ENCODE measurements around the gene RYR2.

The RYR2 gene

GRCh38 chr1:237003516-237003915, 38.5 kb upstream of the RYR2 start:
- TF ChIP-seq, protein P1, sequence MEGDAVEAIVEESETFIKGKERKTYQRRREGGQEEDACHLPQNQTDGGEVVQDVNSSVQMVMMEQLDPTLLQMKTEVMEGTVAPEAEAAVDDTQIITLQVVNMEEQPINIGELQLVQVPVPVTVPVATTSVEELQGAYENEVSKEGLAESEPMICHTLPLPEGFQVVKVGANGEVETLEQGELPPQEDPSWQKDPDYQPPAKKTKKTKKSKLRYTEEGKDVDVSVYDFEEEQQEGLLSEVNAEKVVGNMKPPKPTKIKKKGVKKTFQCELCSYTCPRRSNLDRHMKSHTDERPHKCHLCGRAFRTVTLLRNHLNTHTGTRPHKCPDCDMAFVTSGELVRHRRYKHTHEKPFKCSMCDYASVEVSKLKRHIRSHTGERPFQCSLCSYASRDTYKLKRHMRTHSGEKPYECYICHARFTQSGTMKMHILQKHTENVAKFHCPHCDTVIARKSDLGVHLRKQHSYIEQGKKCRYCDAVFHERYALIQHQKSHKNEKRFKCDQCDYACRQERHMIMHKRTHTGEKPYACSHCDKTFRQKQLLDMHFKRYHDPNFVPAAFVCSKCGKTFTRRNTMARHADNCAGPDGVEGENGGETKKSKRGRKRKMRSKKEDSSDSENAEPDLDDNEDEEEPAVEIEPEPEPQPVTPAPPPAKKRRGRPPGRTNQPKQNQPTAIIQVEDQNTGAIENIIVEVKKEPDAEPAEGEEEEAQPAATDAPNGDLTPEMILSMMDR (IDR thresholded peaks at IDR 0.05; ENCODE audit: extremely low read depth, missing control alignments) = no peak
- DNase-seq (ENCODE audit: low spot score) = no peak

DNA sequence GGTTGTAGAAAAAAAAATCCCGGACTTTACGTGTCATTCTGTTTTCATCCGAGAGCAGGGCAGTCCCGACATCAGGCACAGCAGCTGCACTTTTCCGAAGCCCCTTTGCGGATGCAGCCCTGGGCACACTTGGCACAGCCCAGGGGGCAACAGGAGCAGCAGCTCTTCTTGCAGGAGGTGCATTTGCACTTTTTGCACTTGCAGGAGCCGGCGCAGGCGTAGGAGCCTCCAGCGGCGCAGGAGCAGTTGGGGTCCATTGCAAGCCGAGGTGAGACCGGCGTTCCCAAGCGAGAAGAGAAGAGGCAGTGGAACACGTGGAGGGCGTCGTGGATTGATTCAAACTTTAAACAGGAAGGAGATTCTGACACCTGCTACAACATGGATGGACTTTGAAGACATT, 37.9 kb upstream of the RYR2 start, which contains the start of gene MT1HL1:
TSS of gene MT1HL1 (minus strand) at position 326 of the 400 bp plus-strand sequence. CDS start at position 257, 69 bp downstream.
- TF ChIP-seq, protein P1 (IDR thresholded peaks at IDR 0.05; ENCODE audit: extremely low read depth, missing control alignments) = no peak
- DNase-seq (ENCODE audit: low spot score) = no peak

GRCh38 chr1:237005674-237006073, 36.3 kb upstream of the RYR2 start:
- TF ChIP-seq, protein P1 (IDR thresholded peaks at IDR 0.05; ENCODE audit: extremely low read depth, missing control alignments) = no peak

DNA sequence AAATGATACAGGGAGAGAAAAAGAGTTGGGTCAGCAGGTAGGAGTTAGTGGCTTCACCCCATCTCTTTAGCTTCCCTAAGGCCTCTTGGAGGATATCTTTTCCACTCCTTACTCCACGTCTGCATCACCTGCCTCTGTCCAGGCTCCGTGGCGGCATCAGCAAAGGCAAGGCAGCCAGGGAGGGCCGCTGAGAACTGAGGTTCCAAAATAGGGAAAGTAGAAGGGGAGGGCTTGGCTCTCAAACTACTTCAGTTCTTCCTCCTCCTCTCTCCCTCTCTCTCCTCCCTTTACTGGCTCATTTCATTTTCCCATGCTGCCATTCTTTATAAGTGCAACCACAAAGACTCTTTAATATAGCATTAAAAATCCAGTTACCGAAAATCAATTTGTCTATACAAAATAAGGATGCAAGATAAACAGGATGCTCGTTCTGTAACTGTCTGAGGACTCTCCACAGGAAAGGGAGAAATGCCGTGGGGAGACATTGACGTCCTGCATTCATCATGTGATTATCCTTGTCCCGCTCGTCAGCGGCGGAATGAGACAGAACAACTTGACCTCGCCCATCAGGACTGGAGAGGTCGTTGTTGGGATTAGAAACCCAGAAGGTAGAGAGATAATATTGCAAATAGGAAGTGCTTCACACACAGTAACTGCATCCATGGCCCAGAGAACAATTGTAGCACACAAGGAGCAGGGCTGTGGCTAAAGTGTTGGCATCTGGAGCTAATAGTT, 34.7 kb upstream of the RYR2 start:
- TF ChIP-seq, protein P1 (IDR thresholded peaks at IDR 0.05; ENCODE audit: extremely low read depth, missing control alignments) = no peak
- DNase-seq (ENCODE audit: low spot score) = no peak

More at GRCh38 chr1:237005674-237006073, 36.3 kb upstream of the RYR2 start:
- DNase-seq (ENCODE audit: low spot score) = no peak

DNA sequence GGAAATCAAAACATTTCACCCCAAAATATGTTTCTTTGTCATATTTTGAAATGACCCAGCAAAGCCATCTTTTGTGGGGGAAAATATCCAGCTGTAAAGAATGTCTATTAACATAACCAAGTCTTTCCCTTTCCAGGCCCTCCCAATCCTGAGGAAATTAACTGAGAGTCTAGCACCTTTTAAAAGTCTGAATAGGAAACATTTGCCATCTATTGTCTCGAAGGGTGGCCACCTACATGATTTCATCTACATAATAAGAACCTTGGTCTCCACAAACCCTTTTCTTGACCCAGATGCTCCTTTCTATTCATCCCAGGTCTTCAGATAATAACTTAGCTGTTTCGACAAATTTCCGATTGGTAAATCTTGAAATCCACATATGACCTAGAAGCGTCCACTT, 32.4 kb upstream of the RYR2 start:
- no peak for DNase-seq (ENCODE audit: low spot score)
- TF ChIP-seq, protein P1 (IDR thresholded peaks at IDR 0.05; ENCODE audit: extremely low read depth, missing control alignments) = no peak

- TF ChIP-seq, protein P1 (IDR thresholded peaks at IDR 0.05; ENCODE audit: extremely low read depth, missing control alignments) = no peak
- DNase-seq (ENCODE audit: low spot score) = no peak
Measured at GRCh38 chr1:237011432-237011831, 30.6 kb upstream of the RYR2 start.

- no peak for DNase-seq (ENCODE audit: low spot score)
- TF ChIP-seq, protein P1 (IDR thresholded peaks at IDR 0.05; ENCODE audit: extremely low read depth, missing control alignments) = no peak
Measured at GRCh38 chr1:237012361-237012760, 29.6 kb upstream of the RYR2 start.
